ENCODE measurements around the gene CMTM6. TPM values are rescaled to one million over a fixed set of nuclear protein-coding genes. Genes with fewer than 3 reads are reported as not detected.

Gene CMTM6
- total RNA-seq, 1 experiment from 2014 or later: 43.5 TPM

DNA sequence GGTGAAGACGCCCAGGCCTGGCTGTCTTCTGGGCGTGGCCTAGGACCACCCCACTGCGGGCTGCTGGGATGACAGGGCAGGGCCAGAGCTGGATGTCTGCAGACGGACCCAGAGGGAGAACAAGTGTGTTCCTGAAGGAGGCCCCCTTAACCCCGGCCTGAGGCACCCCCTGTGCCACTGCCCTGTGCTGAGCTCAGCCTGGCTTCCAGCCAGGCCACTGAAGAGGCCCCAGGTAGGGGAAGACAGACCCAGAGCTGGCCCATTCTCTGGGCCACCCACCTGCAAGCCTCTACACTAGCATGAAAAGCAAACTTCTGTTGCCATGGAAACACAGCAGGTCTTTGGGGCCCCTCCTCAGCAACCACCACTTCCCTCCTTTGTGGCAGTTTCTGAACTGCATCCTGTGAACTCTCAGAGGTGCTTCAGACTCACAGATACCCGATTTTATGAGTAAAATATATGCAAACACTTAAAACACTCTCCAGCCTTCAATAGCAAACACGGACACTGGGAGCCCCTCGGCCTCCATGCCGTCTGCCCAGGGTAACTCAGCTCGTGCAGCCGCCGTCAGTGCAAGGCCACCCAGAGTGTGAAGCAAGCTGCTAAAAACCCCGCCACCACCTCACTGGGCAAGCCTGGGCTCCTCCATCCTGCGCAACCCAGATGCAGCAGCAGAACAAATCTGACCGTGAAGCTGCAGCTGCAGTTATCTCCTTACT lies 42.5 kb downstream of the CMTM6 start:
- Histone ChIP-seq H4K91ac (ENCODE audit: insufficient read length, low read depth, low read length) (no peak overlapping the region), H2BK20ac (ENCODE audit: low read depth, low read length, poor library complexity, severe bottlenecking) (no peak overlapping the region), H2BK15ac (ENCODE audit: low read depth, low read length) (no peak overlapping the region), H2BK12ac (ENCODE audit: insufficient read length, low read depth, low read length) (peak overlapping the region; percentile 60), H2BK5ac (ENCODE audit: insufficient read length, low read length) (peak overlapping the region; percentile 62), H2AFZ (ENCODE audit: low read length) (no peak overlapping the region), H3T11ph (ENCODE audit: low read length) (peak overlapping the region; percentile 74), H3K23me2 (ENCODE audit: insufficient read length, low read depth, low read length, poor library complexity, severe bottlenecking) (peaks cover 3% of the 10 kb centered on the region), H3K4me2 (ENCODE audit: insufficient read depth, insufficient read length, low read length) (peak overlapping the region; percentile 62), H3K4ac (ENCODE audit: low read depth, low read length) (peak overlapping the region; percentile 76; the same call in 1 of the 2 replicates), H3K79me1 (ENCODE audit: insufficient read depth, low read depth, low read length, poor library complexity, severe bottlenecking) (no peaks in the 10 kb centered on the region), H3K27me3 (ENCODE audit: insufficient read depth, low read length) (no peaks in the 10 kb centered on the region), H3K23ac (ENCODE audit: insufficient read length, low read depth, low read length) (no peak overlapping the region), H2BK120ac (ENCODE audit: low read depth, low read length, poor library complexity, severe bottlenecking) (no peak overlapping the region), H4K5ac (ENCODE audit: insufficient read length, low read depth, low read length) (no peak overlapping the region), H3K9me3 (ENCODE audit: control insufficient read depth, low read depth, low read length) (no peaks in the 10 kb centered on the region), H3K79me2 (ENCODE audit: insufficient read depth, low read length) (no peaks in the 10 kb centered on the region), H4K20me1 (ENCODE audit: control insufficient read depth, insufficient read depth, insufficient read length) (no peaks in the 10 kb centered on the region), H3K4me1 (ENCODE audit: insufficient read depth, low read length) (no peaks in the 10 kb centered on the region; the same call in 1 of the 2 replicates), H4K8ac (replicated peaks; ENCODE audit: insufficient read length, low read depth, low read length) (no peak overlapping the region), H2AK5ac (ENCODE audit: insufficient read length, low read length) (no peak overlapping the region), H3K18ac (ENCODE audit: insufficient read length, low read depth, low read length) (peak overlapping the region; percentile 95), H3K9ac (ENCODE audit: extremely low read depth, insufficient read length, low read length) (no peak overlapping the region), H3K27ac (ENCODE audit: insufficient read length, low read depth, low read length) (peak overlapping the region; percentile 18), H3K56ac (ENCODE audit: insufficient read length, low read depth, low read length) (no peak overlapping the region), H3K14ac (ENCODE audit: insufficient read depth, low read length) (peak overlapping the region; percentile 95; the same call in 1 of the 2 replicates)
- Mint-ChIP-seq H3K4me3 (peak overlapping the region; percentile 52 to 72), H3K27ac (peak overlapping the region in 2 of 3 experiments; percentile 95; a peak in 4 of 7 replicates), H3K27me3 (ENCODE audit: low read depth) (no peaks in the 10 kb centered on the region; the same call in 1 of the 2 replicates), H3K36me3 (ENCODE audit: insufficient read depth in 1 of 3, low read depth in 3 of 3) (peaks cover 0 to 3% (median 2%) of the 10 kb centered on the region in 3 experiments; a peak in 4 of 7 replicates), H3K4me1 (peaks cover 27 to 29% of the 10 kb centered on the region in 2 experiments), H3K9me3 (no peaks in the 10 kb centered on the region; a peak in 1 of 5 replicates)
- TF ChIP-seq, protein P1, sequence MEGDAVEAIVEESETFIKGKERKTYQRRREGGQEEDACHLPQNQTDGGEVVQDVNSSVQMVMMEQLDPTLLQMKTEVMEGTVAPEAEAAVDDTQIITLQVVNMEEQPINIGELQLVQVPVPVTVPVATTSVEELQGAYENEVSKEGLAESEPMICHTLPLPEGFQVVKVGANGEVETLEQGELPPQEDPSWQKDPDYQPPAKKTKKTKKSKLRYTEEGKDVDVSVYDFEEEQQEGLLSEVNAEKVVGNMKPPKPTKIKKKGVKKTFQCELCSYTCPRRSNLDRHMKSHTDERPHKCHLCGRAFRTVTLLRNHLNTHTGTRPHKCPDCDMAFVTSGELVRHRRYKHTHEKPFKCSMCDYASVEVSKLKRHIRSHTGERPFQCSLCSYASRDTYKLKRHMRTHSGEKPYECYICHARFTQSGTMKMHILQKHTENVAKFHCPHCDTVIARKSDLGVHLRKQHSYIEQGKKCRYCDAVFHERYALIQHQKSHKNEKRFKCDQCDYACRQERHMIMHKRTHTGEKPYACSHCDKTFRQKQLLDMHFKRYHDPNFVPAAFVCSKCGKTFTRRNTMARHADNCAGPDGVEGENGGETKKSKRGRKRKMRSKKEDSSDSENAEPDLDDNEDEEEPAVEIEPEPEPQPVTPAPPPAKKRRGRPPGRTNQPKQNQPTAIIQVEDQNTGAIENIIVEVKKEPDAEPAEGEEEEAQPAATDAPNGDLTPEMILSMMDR (conservative IDR thresholded peaks at IDR 0.05): no peak
- WGBS (ENCODE audit: extremely low coverage, insufficient read length, low lambda C conversion rate): no CpG with 5 or more reads among the region's 15 CpGs
- peak; percentile 91 for DNase-seq
